UCSD-AML1 (cell line): ENCODE results near the gene PJVK.

Experiments used
- DNase-seq: peaks from one replicate; lab custom pipeline; 2025; ENCODE audit not compliant: unreplicated experiment; lab: John Stamatoyannopoulos, UW

Gene PJVK

GRCh38 chr2:178479758-178480226 lies 28.6 kb downstream of the PJVK start:
- DNase-seq = no peak

GRCh38 chr2:178480227-178481181 lies 29.3 kb downstream of the PJVK start, which contains the start of gene PLEKHA3:
Gene PLEKHA3 (plus strand): TSS chr2:178480457. CDS start chr2:178480870, 413 bp downstream.
- peak; percentile 94 for DNase-seq

- DNase-seq = no peak
These were observed 31.3 kb downstream of the PJVK start for GRCh38 chr2:178482437-178482836.

- DNase-seq = no peak
These were observed 33.3 kb downstream of the PJVK start for GRCh38 chr2:178484245-178485041.

- no peak for DNase-seq
These were observed 34.2 kb downstream of the PJVK start for GRCh38 chr2:178485356-178485755.

- no peak for DNase-seq
These were observed 40.4 kb downstream of the PJVK start for GRCh38 chr2:178491612-178492011.

- no peak for DNase-seq
These were observed 44.9 kb downstream of the PJVK start for GRCh38 chr2:178496049-178496448.

GRCh38 chr2:178498137-178498536 lies 47.0 kb downstream of the PJVK start:
- no peak for DNase-seq

GRCh38 chr2:178499640-178500039 lies 48.5 kb downstream of the PJVK start:
- no peak for DNase-seq

- no peak for DNase-seq
These were observed 51.6 kb downstream of the PJVK start for GRCh38 chr2:178502751-178503150.

- DNase-seq = no peak
These were observed 54.9 kb downstream of the PJVK start for GRCh38 chr2:178506101-178506500.

- DNase-seq = no peak
These were observed 55.3 kb downstream of the PJVK start for GRCh38 chr2:178506524-178506923.

- DNase-seq = no peak
These were observed 55.8 kb downstream of the PJVK start for GRCh38 chr2:178506949-178507348.

GRCh38 chr2:178508646-178509045 lies 57.5 kb downstream of the PJVK start:
- DNase-seq = no peak

- DNase-seq = no peak
These were observed 59.2 kb downstream of the PJVK start for GRCh38 chr2:178510384-178510783.
